HG02763 (cell line): ENCODE data around the gene PRKN.

Source experiments
- ATAC-seq: cut with Tn5 transposase; IDR thresholded peaks from one replicate; pipeline ENCODE4 v1.9.1; 2021; ENCODE audit warnings: mild to moderate bottlenecking, moderate library complexity; ENCODE audit not compliant: unreplicated experiment

Gene PRKN

GRCh38 chr6:161486361-161487216 is 1241.0 kb downstream of the PRKN start:
- no peak for ATAC-seq

GRCh38 chr6:161482517-161482858 is 1245.1 kb downstream of the PRKN start:
- no peak for ATAC-seq

GRCh38 chr6:161481786-161482516 is 1245.6 kb downstream of the PRKN start:
- no peak for ATAC-seq

GRCh38 chr6:161480421-161481155 is 1247.0 kb downstream of the PRKN start:
- no peak for ATAC-seq

- ATAC-seq, result no peak
Observed at GRCh38 chr6:161479376-161479775, 1248.2 kb downstream of the PRKN start.

GRCh38 chr6:161477876-161478425 is 1249.6 kb downstream of the PRKN start:
- no peak for ATAC-seq

GRCh38 chr6:161476711-161477110 is 1250.9 kb downstream of the PRKN start:
- ATAC-seq, result no peak

GRCh38 chr6:161465403-161465802 is 1262.2 kb downstream of the PRKN start:
- ATAC-seq, result no peak

- ATAC-seq, result no peak
Observed at GRCh38 chr6:161463071-161463470, 1264.5 kb downstream of the PRKN start.

GRCh38 chr6:161462148-161462547 is 1265.4 kb downstream of the PRKN start:
- no peak for ATAC-seq

GRCh38 chr6:161459008-161459615 is 1268.5 kb downstream of the PRKN start:
- ATAC-seq, result no peak

GRCh38 chr6:161458201-161458951 is 1269.2 kb downstream of the PRKN start:
- ATAC-seq, result no peak

- ATAC-seq, result no peak
Observed at GRCh38 chr6:161455848-161456247, 1271.7 kb downstream of the PRKN start.

GRCh38 chr6:161453558-161453957 is 1274.0 kb downstream of the PRKN start:
- no peak for ATAC-seq

- ATAC-seq, result no peak
Observed at GRCh38 chr6:161452241-161452640, 1275.3 kb downstream of the PRKN start.

GRCh38 chr6:161449521-161449920 is 1278.0 kb downstream of the PRKN start:
- no peak for ATAC-seq

- no peak for ATAC-seq
Observed at GRCh38 chr6:161446949-161447348, 1280.6 kb downstream of the PRKN start.

GRCh38 chr6:161446296-161446925 is 1281.2 kb downstream of the PRKN start:
- ATAC-seq, result no peak

GRCh38 chr6:161445021-161445799 is 1282.4 kb downstream of the PRKN start:
- ATAC-seq, result no peak
